AG04450 (cell line): Measurements from ENCODE around the gene SLC27A5. TPM values are rescaled to one million over a fixed set of nuclear protein-coding genes. Genes with fewer than 3 reads are reported as not detected.

ENCODE experiments used
- CTCF ChIA-PET: fragments of 300-600, 350-600 bp; formaldehyde crosslinking; extraction: SDS; loops from one replicate; lab custom pipeline; 2022; ENCODE audit warnings: antibody characterized with exemption, inconsistent platforms; lab: Charles Lee
- POLR2A ChIA-PET: fragments of 350-600 bp; formaldehyde crosslinking; extraction: SDS; loops from one replicate; lab custom pipeline; 2021; ENCODE audit warnings: antibody characterized with exemption, inconsistent platforms; lab: Yijun Ruan, JAX
- DNase-seq: peaks from one replicate; pipeline ENCODE4 v3.0.0-alpha.2; 2011; ENCODE audit warnings: low read depth, low spot score
- H3K27ac ChIP-seq: one replicate; pipeline ENCODE4 v1.5.1; 2012; ENCODE audit warnings: low read depth, low read length, control low read depth
- H3K27me3 ChIP-seq: one replicate; pipeline ENCODE4 v1.6.0; 2012; ENCODE audit warnings: low read length; ENCODE audit not compliant: control insufficient read depth, insufficient read depth
- H3K4me3 ChIP-seq: 2 replicates; pipeline ENCODE4 v1.5.1; 2011; ENCODE audit warnings: mild to moderate bottlenecking, low read depth, low read length, control low read depth
- H3K9me3 ChIP-seq: 2 replicates; pipeline ENCODE4 v1.5.1; 2012; ENCODE audit warnings: low read length; ENCODE audit not compliant: control insufficient read depth, insufficient read depth
- polyA plus RNA-seq: library from polyadenylated mRNA; depleted of rRNA; stranded (reverse); fragments of >200 nt; gene quantifications from 2 replicates; pipeline ENCODE4 v1.2.3, GENCODE V29; 2011
- TF ChIP-seq, protein P1 (sequence below): IDR thresholded peaks from 2 replicates; pipeline ENCODE4 v1.5.1; 2011; ENCODE audit warnings: low read depth, low read length, control low read depth, inconsistent platforms

The SLC27A5 gene
- polyA plus RNA-seq, 1 experiment: 7.4 TPM

- peak; percentile 97 for DNase-seq
- Histone ChIP-seq H3K27me3 (peaks cover 1% of the 10 kb centered on the region), H3K9me3 (peaks cover 4% of the 10 kb centered on the region; the same call in 1 of the 2 replicates), H3K4me3 (peak overlapping the region; percentile 95), H3K27ac (peak overlapping the region; percentile 99)
- ChIA-PET POLR2A (interaction anchor here (0.7 to 2.4 kb wide), 5 partner anchors 14 to 196 kb away, joined by 4 to 22 read pairs (median 12); partner anchors contain the start of genes MZF1, TRIM28 and ZBTB45), CTCF (interaction anchor here (0.6 to 1.9 kb wide), 2 partner anchors 23 to 39 kb away, joined by 3 to 5 read pairs; partner anchors contain the start of gene ZBTB45)
- TF ChIP-seq, protein P1, sequence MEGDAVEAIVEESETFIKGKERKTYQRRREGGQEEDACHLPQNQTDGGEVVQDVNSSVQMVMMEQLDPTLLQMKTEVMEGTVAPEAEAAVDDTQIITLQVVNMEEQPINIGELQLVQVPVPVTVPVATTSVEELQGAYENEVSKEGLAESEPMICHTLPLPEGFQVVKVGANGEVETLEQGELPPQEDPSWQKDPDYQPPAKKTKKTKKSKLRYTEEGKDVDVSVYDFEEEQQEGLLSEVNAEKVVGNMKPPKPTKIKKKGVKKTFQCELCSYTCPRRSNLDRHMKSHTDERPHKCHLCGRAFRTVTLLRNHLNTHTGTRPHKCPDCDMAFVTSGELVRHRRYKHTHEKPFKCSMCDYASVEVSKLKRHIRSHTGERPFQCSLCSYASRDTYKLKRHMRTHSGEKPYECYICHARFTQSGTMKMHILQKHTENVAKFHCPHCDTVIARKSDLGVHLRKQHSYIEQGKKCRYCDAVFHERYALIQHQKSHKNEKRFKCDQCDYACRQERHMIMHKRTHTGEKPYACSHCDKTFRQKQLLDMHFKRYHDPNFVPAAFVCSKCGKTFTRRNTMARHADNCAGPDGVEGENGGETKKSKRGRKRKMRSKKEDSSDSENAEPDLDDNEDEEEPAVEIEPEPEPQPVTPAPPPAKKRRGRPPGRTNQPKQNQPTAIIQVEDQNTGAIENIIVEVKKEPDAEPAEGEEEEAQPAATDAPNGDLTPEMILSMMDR: no peak
Observed at GRCh38 chr19:58558623-58559274, 47.0 kb upstream of the SLC27A5 start.

GRCh38 chr19:58558066-58558622 is 46.4 kb upstream of the SLC27A5 start, which contains the start of gene UBE2M:
Gene UBE2M (minus strand): TSS chr19:58558611. CDS start chr19:58558381, 230 bp downstream.
- CTCF ChIA-PET: interaction anchor here (1.9 kb wide), 1 partner anchor 39 kb away, joined by 5 read pairs; the partner anchor contains the start of gene ZBTB45
- POLR2A ChIA-PET: interaction anchor here (0.7 to 2.4 kb wide), 4 partner anchors 14 to 195 kb away, joined by 4 to 22 read pairs (median 12); partner anchors contain the start of genes MZF1, TRIM28 and ZBTB45
- H3K9me3 ChIP-seq: peaks cover 4% of the 10 kb centered on the region; the same call in 1 of the 2 replicates
- H3K27me3 ChIP-seq: no peaks in the 10 kb centered on the region
- TF ChIP-seq, protein P1: no peak
- no peak for DNase-seq
- peak within 1 kb of the TSS; percentile 99 for H3K27ac ChIP-seq
- peak within 1 kb of the TSS; percentile 95 for H3K4me3 ChIP-seq

DNA sequence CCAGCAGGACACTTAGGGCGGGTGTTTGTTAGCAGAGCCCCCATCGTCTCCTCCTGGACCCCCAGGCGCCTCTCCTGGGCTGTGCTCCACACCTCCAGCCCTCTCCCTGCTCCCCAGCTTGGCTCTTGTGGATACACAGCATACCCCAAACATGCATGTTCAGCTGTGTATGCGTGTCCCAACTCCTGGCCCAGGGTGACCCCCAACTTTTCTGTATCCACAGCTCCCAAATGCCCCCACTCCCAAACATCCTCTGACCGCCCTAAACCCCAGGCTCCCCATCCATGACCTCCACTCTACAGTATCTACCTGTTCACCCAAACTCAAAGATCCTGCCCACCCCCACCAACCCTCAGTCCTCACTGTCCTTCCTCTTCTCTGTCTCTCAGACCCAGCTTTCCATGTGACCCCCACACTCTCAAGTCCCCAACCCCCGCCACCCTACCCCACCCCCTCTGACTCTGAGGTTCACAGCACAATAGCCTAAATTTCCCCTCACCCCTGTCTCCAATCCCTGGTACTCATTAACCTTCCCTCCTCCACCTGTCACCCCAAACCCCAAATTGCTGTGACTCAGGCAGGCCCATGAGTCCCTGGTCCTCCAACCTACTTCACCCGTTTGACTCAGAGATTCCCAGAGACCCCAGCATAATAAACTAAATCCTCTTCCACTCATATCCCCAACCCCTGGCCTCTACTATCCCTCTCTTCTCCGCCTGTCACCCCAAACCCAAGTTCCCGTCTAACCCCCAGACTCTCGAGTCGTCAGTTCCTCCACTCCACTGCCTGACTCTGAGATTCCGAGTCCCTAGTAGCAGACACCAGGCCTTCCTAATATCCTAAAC is 45.7 kb upstream of the SLC27A5 start:
- ChIA-PET CTCF (interaction anchor here (0.9 to 1.9 kb wide), 2 partner anchors 38 kb away, joined by 3 to 5 read pairs; partner anchors contain the start of gene ZBTB45), POLR2A (interaction anchor here (0.7 to 2.4 kb wide), 5 partner anchors 13 to 195 kb away, joined by 3 to 22 read pairs (median 5); partner anchors contain the start of genes TRIM28 and ZBTB45)
- H3K27ac ChIP-seq: peak overlapping the region; percentile 61
- DNase-seq: no peak
- no peaks in the 10 kb centered on the region for H3K27me3 ChIP-seq
- no peaks in the 10 kb centered on the region; the same call in 1 of the 2 replicates for H3K9me3 ChIP-seq
- TF ChIP-seq, protein P1: no peak
- H3K4me3 ChIP-seq: peak overlapping the region; percentile 95

- POLR2A ChIA-PET: interaction anchor here (1.0 to 1.1 kb wide), 2 partner anchors 13 to 37 kb away, joined by 3 to 5 read pairs; partner anchors contain the start of genes TRIM28 and ZBTB45
- Histone ChIP-seq H3K4me3 (peak overlapping the region; percentile 95), H3K9me3 (no peaks in the 10 kb centered on the region; the same call in 1 of the 2 replicates), H3K27me3 (no peaks in the 10 kb centered on the region), H3K27ac (peak overlapping the region; percentile 39)
- no peak for DNase-seq
- CTCF ChIA-PET: interaction anchor here (0.9 kb wide), 1 partner anchor 37 kb away, joined by 3 read pairs; the partner anchor contains the start of gene ZBTB45
- TF ChIP-seq, protein P1: no peak
Observed at GRCh38 chr19:58556622-58557220, 44.9 kb upstream of the SLC27A5 start.
